ENCODE data around the gene CTTNBP2NL.

DNA sequence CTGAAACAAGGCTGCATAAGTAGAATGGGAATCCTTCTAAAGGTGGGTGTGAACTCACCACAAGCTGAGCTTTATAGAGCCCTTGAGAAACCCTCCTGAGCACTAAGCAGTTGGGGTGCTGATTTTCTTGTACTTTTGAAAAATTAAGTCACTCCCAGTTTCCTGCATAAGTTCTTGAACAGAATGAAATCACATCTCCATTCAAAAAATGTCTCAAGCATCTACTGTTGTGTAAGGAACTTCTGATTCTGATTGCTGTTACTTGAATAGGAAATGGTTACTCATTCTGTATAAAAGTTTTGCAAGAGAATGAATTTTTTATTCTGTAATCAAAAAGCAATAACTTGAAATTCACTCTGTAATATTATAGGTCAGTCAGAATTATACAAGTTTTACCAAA is 61.9 kb downstream of the CTTNBP2NL start:
- TF ChIP-seq, protein P1, sequence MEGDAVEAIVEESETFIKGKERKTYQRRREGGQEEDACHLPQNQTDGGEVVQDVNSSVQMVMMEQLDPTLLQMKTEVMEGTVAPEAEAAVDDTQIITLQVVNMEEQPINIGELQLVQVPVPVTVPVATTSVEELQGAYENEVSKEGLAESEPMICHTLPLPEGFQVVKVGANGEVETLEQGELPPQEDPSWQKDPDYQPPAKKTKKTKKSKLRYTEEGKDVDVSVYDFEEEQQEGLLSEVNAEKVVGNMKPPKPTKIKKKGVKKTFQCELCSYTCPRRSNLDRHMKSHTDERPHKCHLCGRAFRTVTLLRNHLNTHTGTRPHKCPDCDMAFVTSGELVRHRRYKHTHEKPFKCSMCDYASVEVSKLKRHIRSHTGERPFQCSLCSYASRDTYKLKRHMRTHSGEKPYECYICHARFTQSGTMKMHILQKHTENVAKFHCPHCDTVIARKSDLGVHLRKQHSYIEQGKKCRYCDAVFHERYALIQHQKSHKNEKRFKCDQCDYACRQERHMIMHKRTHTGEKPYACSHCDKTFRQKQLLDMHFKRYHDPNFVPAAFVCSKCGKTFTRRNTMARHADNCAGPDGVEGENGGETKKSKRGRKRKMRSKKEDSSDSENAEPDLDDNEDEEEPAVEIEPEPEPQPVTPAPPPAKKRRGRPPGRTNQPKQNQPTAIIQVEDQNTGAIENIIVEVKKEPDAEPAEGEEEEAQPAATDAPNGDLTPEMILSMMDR (conservative IDR thresholded peaks at IDR 0.05; ENCODE audit: low read depth, low read length), result no peak
- TF ChIP-seq POLR2A (IDR thresholded peaks at IDR 0.05; ENCODE audit: low read depth, low read length) (no peak), MXI1 (IDR thresholded peaks at IDR 0.05; ENCODE audit: borderline replicate concordance, low read depth, low read length) (no peak), RAD21 (IDR thresholded peaks at IDR 0.05; ENCODE audit: low read length) (no peak), BHLHE40 (IDR thresholded peaks at IDR 0.05; ENCODE audit: low read depth, low read length) (no peak), MAZ (IDR thresholded peaks at IDR 0.05; ENCODE audit: borderline replicate concordance, low read depth, low read length) (no peak), FOS (IDR thresholded peaks at IDR 0.05; ENCODE audit: low read depth, low read length) (no peak), MAFK (IDR thresholded peaks at IDR 0.05; ENCODE audit: low read depth, low read length) (no peak)
- TF ChIP-seq, protein P2, sequence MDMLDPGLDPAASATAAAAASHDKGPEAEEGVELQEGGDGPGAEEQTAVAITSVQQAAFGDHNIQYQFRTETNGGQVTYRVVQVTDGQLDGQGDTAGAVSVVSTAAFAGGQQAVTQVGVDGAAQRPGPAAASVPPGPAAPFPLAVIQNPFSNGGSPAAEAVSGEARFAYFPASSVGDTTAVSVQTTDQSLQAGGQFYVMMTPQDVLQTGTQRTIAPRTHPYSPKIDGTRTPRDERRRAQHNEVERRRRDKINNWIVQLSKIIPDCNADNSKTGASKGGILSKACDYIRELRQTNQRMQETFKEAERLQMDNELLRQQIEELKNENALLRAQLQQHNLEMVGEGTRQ (IDR thresholded peaks at IDR 0.05; ENCODE audit: low read depth, low read length), result no peak
